ENCODE results near the gene SNCA.
A peak's percentile ranks its signal among the peaks of the same experiment; 100 is the strongest.

- TF ChIP-seq POLR2A (IDR thresholded peaks at IDR 0.05) (no peak), CTCF (IDR thresholded peaks at IDR 0.05) (no peak), POLR2AphosphoS5 (IDR thresholded peaks at IDR 0.05) (peak in 1 of 4 donors; percentile 36)
Observed at GRCh38 chr4:89837385-89837992, 528 bp upstream of the SNCA start.

Data from sigmoid colon (tissue), 4 donors.